HG02678 (cell line): ENCODE measurements around the gene RAB23.

Source experiments
- ATAC-seq: cut with Tn5 transposase; IDR thresholded peaks from one replicate; pipeline ENCODE4 v1.9.1; 2021; ENCODE audit warnings: mild to moderate bottlenecking, moderate library complexity; ENCODE audit not compliant: unreplicated experiment

RAB23 gene

DNA sequence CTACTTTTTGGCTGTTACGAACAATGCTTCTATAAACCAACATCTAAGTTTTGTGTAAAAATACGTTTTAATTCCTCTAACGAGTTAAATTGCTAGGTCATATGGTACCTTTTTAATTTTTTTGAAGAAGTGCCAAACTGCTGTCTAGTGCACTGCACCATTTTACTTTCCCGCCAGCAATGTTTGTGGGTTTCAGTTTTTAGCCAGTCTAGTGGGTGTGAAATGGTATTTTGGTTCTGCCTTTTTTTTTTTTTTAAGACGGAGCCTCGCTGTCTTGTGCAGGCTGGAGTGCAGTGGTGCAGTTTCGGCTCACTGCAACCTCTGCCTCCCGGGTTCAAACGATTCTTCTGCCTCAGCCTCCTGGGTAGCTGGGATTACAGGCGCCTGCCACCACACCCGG lies 84.1 kb downstream of the RAB23 start:
- ATAC-seq: no peak

DNA sequence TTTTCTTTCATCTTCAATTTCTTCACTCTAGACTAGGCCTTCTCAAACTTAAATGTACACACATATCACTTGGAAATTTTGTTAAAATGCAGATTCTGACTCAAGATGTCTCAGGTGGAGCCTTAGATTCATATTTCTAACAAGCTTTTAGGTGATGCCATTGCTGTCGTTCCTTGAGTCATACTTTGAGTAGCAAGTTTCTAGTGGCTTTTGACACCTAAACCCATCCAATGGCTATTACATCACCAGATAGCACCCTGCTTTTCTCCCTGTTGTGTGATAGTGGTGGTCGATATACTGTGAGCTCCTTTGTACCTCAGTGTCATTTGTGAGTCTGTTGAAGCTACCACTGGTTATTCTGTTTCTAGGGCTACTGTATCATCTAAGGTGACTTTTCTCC lies 84.8 kb downstream of the RAB23 start:
- ATAC-seq: no peak
